ENCODE measurements around the gene FRMD8. TPM values are rescaled to one million over a fixed set of nuclear protein-coding genes. Genes with fewer than 3 reads are reported as not detected.
A peak's percentile ranks its signal among the peaks of the same experiment; 100 is the strongest.

Gene FRMD8
- total and polyA plus RNA-seq, 8 donors, result 15.8 to 31.9 (median 20.7) TPM

DNA sequence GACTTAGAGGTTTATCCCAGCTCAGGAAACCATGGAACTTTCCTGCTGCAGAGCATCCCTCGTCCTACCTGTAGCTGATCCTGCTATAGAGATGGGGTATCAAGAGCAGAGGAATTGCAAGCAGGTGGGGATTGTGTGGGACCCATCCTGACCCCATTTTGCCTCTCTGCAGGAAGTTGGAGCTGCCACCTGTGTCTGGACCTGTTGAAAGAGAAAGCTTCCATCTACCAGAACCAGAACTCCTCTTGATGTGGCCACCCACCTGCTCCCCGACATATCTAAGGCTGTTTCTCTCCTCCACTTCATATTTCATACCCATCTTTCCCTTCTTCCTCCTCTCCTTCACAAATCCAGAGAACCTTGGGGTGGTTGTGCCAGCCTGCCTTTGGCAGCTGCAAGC is 34.9 kb upstream of the FRMD8 start:
- DNase-seq, result no peak
- TF ChIP-seq, protein P1, sequence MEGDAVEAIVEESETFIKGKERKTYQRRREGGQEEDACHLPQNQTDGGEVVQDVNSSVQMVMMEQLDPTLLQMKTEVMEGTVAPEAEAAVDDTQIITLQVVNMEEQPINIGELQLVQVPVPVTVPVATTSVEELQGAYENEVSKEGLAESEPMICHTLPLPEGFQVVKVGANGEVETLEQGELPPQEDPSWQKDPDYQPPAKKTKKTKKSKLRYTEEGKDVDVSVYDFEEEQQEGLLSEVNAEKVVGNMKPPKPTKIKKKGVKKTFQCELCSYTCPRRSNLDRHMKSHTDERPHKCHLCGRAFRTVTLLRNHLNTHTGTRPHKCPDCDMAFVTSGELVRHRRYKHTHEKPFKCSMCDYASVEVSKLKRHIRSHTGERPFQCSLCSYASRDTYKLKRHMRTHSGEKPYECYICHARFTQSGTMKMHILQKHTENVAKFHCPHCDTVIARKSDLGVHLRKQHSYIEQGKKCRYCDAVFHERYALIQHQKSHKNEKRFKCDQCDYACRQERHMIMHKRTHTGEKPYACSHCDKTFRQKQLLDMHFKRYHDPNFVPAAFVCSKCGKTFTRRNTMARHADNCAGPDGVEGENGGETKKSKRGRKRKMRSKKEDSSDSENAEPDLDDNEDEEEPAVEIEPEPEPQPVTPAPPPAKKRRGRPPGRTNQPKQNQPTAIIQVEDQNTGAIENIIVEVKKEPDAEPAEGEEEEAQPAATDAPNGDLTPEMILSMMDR (IDR thresholded peaks at IDR 0.05), result no peak
- Histone ChIP-seq H3K9me3 (no peaks in the 10 kb centered on the region), H3K36me3 (peaks cover 0 to 63% of the 10 kb centered on the region in 2 donors), H3K27ac (no peak overlapping the region), H3K4me3 (no peak overlapping the region), H3K4me1 (peaks cover 10 to 21% of the 10 kb centered on the region in 2 donors), H3K27me3 (peaks cover 0 to 15% of the 10 kb centered on the region in 2 donors)
- intact Hi-C loops (cut with DNase I), result no loop called here
- ATAC-seq, result no peak

DNA sequence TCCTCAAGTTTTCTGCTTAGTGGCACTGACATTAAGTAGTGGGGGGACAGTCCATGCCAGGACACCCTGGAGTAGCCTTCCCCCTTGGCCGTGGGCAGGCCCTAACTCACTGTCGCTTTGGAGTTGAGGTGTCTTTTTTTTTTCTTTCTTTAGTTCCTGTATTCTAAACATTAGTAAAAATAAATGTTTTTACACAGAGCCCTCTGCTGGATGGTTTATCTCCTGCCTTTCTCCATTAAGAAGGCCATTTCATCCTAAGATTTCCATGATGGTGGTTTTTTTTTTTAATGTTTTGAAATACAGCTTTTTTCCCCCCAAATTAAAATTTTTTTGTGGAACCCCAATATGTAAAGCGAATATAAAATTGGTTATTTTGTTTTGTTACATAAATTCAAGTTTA is 33.7 kb upstream of the FRMD8 start:
- intact Hi-C loops (cut with DNase I), result no loop called here

DNA sequence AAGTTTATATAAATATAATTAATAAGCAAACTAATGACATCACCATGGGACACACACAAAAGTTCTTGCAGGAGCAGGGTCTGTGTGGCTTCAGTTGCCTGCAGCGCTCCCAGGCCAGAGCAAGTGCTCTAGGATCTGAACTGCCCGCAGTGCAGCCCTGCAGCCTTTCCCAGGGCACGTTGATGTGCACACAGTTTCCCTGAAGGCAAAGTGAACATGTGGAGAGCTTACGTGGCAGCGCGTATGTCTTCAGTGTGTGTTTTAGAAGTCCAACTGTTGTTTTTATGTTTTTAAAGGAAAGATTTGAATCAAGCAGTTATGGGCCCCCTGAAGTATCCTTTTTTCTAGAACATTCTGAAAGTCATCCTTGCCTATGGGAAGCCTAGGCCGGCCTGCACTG is 33.1 kb upstream of the FRMD8 start:
- peaks cover 0 to 23% of the 10 kb centered on the region in 2 donors for H3K27me3 ChIP-seq
- peak overlapping the region in 1 of 2 donors; percentile 50 for H3K27ac ChIP-seq
- TF ChIP-seq, protein P1 (IDR thresholded peaks at IDR 0.05), result no peak
- no peak for ATAC-seq
- peaks cover 0 to 44% of the 10 kb centered on the region in 2 donors for H3K36me3 ChIP-seq
- no peak for DNase-seq
- H3K4me1 ChIP-seq, result peaks cover 10 to 21% of the 10 kb centered on the region in 2 donors
- H3K4me3 ChIP-seq, result no peak overlapping the region
- no peaks in the 10 kb centered on the region for H3K9me3 ChIP-seq
- intact Hi-C loops (cut with DNase I), result no loop called here

More for the DNA sequence above, 33.7 kb upstream of the FRMD8 start:
- TF ChIP-seq, protein P1 (IDR thresholded peaks at IDR 0.05), result peak in 1 of 2 donors; percentile 14
- no peak for ATAC-seq
- peaks cover 10 to 21% of the 10 kb centered on the region in 2 donors for H3K4me1 ChIP-seq
- DNase-seq, result no peak
- H3K27me3 ChIP-seq, result peaks cover 0 to 23% of the 10 kb centered on the region in 2 donors
- H3K9me3 ChIP-seq, result no peaks in the 10 kb centered on the region
- H3K4me3 ChIP-seq, result no peak overlapping the region
- peaks cover 0 to 50% of the 10 kb centered on the region in 2 donors for H3K36me3 ChIP-seq
- H3K27ac ChIP-seq, result no peak overlapping the region

DNA sequence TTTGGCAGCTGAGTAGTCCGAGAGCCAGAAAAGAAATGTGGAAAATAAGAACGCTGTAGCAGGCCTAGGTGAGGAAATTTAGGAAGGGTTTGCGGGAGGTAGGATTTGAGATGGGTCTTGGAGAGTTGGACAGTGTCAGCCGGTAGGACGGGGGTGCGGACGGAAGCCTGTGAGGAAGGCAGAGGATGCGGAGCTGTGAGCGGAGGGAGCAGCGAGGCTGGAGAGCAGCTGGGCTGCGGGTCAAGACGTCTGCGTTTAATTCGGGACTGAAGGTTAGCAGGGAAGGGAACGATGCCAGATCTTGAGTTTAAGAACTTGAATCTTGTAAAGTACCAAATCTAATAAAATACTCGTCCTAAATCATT is 32.6 kb upstream of the FRMD8 start:
- no peak for DNase-seq
- Histone ChIP-seq H3K4me3 (peak overlapping the region; percentile 34 to 71), H3K36me3 (peaks cover 0 to 39% of the 10 kb centered on the region in 2 donors), H3K4me1 (peaks cover 10 to 21% of the 10 kb centered on the region in 2 donors), H3K27ac (peak overlapping the region in 1 of 2 donors; percentile 50), H3K27me3 (peaks cover 0 to 23% of the 10 kb centered on the region in 2 donors), H3K9me3 (no peaks in the 10 kb centered on the region)
- TF ChIP-seq, protein P1 (IDR thresholded peaks at IDR 0.05), result no peak
- intact Hi-C loops (cut with DNase I), result no loop called here
- ATAC-seq, result peak; percentile 3

DNA sequence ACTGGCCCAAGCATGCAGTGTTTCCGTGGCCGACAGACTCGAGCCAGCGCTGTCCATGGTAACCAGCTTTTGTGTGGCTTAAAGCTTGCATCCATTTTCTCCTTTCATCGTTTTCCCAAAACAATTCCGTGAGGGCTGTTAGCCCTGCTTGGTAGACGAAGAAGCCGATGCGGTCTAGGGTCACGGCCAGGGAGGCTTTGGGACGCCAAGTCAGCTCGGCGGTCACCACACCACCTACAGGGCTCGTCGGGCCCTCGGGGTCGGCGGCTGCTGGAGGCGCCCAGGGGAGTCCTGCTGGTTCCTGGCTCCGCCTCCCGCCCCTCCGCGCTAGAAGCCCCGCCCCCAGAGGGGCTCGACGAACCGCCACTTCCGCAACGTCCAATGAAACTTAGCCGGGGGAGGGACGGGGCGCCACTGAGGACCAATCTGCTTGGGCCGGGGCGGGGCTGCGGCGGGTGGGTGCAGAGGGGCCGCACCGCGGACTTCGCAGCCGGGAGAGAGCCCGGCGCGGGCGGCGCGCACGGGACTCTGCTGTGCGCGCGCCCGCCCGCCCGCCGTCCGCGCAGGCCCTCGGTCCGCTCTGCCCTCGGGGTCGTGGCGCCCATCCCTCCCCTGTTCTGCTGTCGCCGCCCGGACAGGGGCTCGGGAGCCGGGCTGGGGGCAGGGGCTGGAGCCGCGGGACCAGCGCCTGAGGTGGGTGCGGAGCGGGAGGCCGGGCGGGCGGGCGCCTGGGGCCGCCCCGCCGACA is 32.0 kb upstream of the FRMD8 start, which contains the start of gene TIGD3:
Gene TIGD3 (plus strand): TSS at position 487 of the 748 bp plus-strand sequence. CDS start 1,058 bp downstream, outside the sequence.
- DNase-seq, result peak; percentile 96 to 98 (median 97)
- peaks cover 0 to 23% of the 10 kb centered on the region in 2 donors for H3K27me3 ChIP-seq
- intact Hi-C loops (cut with DNase I), result no loop called here
- peak within 1 kb of the TSS in 1 of 2 donors; percentile 50 for H3K27ac ChIP-seq
- peak within 1 kb of the TSS; percentile 49 to 71 for H3K4me3 ChIP-seq
- TF ChIP-seq, protein P1 (IDR thresholded peaks at IDR 0.05), result no peak
- ATAC-seq, result peak; percentile 94
- peaks cover 10 to 21% of the 10 kb centered on the region in 2 donors for H3K4me1 ChIP-seq
- peaks cover 0 to 34% of the 10 kb centered on the region in 2 donors for H3K36me3 ChIP-seq
- no peaks in the 10 kb centered on the region for H3K9me3 ChIP-seq
